ENCODE results near the gene TRIM3.

The TRIM3 gene

DNA sequence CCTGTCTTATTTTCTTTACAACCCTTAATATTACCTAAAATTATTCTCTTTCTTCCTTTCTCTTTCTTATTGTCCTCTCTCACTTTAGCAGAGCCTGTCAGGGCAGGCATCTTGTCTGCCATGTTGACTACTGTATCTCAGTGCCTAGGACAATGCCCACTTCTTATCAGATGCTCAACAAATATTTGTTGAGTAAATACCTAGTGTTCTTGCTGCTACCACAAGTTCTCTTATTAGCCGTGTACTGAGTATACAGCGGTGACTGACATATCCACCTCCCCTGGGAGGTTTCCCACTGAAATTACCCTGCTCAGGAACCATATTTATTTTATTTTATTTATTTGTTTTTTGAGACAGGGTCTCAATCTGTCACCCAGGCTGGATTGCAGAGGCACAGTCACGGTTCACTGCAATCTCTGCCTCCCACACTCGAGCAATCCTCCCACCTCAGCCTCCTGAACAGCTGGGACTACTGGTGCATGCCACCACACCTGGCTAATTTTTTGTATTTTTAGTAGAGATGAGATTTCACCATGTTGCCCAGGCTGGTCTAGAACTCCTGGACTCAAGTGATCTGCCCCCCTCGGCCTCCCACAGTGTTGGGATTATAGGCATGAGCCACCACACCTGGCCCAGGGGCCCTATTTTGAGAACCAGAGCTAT, 39.6 kb downstream of the TRIM3 start:
- DNase-seq: no peak

DNA sequence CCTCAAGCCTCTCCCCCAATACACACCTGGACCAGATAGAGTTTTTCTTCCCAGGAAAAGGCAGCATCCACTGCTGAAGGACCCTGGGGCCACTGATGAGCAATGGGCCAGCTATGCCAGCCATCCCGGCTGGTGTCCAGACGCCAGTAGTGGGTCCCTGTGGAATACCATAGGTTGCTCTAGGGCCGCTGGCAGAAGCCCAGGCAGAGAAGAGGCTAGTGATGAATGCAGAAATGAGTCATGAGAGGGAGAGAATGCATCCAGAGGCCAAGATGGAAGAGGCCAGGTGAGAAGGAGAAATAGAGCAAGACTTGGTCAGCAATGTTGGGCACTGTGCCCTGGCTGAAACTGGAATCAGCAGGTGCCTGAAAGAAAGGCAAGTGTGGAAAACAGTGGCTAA, 41.9 kb downstream of the TRIM3 start:
- no peak for DNase-seq

DNA sequence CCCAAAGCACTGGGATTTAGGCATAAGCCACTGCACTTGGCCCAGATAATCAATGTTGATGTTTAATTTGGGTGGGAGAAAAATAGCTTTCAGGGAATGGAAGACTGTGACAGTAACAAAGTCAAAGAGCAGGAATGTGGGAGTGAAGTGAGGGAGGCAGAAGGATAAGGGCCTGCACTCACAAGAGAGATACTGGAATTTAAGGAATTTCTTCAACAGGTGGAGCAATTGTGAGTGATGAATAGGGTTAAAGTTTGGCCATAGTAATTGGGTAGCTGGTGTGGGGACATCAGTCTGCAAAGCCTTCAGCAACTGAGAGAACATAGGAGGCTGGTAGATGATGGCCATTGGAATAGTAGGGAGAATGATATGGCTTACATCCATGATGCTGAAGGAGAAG, 46.2 kb downstream of the TRIM3 start:
- DNase-seq: no peak

DNA sequence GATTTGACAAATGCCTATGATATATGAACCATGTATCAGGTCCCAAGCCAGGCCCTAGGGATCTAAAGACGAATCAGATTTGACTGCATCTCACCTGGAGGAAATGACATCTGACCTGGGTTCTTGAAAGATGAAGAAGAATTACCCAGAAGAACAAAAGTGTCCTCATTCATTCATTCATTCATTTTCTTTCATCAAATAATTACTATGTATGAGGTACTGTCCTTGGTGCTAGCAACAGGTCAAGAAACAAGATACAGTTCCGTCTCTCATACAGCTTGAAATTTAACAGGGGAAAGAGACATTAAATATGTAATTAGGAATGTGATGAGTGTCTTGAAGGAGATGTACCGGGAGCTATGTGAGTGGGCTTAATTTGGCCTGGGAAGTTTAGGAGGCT, 53.1 kb downstream of the TRIM3 start:
- no peak for DNase-seq

DNA sequence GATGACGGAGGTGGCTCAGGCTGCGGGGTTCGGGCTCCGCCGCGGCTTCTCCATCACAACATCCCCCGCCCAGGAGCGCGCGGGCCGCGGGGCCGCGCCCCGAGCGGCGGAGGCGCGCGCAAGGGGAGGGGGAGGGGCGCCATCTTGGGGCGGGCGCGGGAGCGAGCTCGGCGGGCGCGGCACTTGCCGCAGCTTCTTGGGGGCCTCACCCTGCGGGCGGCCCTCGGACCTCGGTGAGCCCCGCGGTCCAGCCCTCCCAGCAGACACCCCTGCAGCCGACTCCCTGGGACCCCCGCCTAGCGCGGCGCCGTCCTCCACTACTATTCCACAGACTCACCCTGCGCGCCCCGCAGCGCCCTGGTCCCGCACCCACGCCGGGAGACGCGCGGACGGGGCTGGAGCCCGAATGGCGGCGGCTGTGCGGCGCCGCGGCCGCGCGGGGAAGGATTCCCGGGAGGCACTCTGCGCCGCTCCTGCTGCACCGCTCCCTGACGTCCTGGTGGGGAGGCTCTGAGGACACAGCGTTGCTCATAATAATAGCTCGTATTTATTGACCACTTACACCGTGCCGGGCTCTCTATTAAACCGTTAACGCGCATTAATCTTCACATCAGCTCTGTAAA, 54.6 kb downstream of the TRIM3 start, which contains the start of gene APBB1:
Gene APBB1, minus strand, starts transcription at position 86 of the 623 bp plus-strand sequence. CDS start 7,747 bp downstream, outside the sequence.
- peak; percentile 85 for DNase-seq

DNA sequence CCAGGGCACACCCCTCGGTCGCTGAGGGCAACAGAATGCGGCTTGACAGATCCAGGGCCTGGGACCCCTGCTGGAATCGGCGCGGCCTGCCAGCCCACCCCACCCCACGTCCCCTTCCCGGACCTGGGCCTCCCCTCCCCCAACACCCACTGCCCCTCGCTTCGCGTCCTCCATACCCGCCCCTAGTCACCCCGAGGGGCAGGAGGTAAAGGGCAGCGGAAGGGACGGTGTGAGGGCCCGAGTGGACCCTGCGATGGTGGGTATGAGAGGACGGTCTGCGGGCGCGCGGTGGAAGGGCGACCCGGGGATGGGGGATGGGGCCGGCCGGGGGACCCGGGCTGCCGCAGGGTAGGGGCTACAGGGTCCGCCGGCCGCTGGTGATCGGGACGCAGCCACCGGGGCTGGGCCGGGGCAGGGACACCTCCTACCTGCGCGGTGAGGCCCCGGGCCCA, 55.2 kb downstream of the TRIM3 start:
- DNase-seq: no peak

DNA sequence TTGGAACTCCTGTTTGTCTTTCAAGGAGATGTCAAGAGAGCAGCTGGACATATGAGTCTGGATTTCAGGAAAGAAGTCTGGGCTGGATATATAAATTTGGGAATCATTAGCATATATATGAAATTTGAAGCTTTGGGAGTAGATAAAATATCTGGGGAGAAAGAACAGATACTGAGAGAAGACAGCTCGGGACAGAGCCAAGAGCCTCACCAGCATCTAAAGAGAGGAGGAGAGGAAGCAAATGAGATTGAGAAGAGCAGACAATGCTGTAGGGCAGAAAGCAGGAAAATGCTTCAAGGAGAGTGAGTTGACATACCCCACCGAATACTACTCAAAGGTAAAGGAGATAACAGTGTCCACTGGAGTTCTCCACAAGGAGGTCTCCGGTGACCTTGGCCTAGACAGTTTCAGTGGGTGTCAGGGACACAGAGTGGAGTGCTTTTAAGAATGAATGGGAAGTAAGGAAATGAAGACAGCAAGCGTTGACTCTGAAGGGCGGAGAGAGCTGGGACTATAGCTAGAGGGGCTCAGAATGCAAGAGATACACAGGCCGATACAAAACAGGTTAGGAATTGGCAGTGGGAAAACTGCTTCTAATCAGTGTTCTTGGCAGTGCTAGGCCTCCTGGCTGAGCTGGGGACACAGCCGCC, 55.7 kb downstream of the TRIM3 start:
- DNase-seq: no peak

DNA sequence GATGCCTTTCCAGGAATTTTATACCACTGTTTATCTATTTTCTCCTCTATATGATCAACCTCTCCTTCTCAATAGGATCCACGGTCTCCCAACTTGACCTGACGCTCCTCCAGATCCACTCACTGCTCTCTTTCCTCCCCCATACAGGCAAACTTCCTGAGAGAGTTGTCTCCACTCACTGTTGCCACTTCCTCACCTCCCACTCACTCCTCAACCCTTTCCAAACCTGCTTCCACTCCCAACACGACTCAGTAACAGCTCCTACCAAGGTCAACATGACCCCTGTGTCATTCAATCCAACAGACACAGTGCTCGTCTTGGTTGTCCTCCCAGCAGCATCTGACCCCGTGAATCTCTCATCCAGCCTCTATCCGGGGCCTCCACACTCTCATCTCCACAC, 57.9 kb downstream of the TRIM3 start:
- DNase-seq: no peak

DNA sequence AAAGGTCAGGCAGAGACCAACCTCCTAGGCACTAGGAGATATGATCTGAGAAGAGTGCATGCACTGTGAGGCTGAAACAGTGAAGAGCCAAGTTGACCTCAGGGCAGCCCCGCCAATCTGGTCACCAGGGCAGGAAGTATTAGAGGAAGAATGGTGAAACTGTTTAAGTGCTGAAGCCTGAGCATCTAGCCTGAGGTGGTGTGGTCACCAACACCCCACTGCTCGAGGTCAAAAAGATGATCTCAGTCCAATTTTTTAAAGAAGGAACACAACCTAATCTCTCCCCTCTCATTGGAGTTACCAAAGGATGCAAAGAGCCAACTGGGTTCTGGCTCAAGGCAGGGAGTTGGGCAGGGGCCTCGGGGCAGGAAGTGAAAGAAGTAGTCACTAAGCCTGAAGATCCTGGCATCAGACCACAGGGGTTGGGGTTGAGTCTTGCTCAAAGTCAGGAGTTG, 58.8 kb downstream of the TRIM3 start:
- no peak for DNase-seq

DNA sequence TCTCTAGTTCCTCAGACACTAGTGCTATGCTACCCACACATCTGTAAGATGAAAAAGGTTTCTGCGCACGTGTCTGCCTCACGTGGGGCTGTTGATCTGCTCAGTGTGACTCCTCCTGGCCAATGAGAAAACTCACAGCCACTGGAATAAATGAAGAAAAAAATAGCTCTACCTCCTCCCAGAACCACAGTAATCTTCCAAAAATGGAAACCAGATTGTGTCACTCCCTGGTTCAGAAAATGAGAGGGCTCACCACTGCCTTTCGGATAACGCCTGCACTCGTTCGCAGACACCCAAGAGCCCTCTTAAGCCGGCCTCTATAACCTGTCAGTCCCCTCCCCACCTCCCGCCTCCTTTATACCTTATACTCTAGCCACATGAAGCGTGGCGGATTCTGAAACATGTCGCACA, 59.9 kb downstream of the TRIM3 start:
- no peak for DNase-seq

DNA sequence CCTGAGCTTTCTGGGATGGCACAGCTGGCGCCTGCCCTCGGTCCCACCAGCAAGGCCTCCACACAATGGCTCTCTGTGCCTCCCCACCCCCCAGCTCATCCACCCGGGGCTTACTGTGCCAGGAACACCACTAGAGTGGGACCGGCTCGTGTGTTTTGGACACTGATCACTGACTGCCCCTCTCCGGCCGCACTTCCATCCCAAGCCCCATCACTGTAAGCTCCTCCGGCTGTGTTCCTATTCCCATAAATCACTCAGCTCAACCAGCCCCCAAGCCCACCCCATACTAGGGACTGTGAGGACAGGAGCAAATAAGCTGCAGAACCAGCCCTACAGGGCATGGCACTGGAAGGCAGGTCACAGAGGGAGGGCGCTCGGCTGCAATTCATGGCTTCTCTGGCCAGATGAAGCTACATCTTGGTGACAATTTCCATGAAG, 62.1 kb downstream of the TRIM3 start:
- peak; percentile 84 for DNase-seq

DNA sequence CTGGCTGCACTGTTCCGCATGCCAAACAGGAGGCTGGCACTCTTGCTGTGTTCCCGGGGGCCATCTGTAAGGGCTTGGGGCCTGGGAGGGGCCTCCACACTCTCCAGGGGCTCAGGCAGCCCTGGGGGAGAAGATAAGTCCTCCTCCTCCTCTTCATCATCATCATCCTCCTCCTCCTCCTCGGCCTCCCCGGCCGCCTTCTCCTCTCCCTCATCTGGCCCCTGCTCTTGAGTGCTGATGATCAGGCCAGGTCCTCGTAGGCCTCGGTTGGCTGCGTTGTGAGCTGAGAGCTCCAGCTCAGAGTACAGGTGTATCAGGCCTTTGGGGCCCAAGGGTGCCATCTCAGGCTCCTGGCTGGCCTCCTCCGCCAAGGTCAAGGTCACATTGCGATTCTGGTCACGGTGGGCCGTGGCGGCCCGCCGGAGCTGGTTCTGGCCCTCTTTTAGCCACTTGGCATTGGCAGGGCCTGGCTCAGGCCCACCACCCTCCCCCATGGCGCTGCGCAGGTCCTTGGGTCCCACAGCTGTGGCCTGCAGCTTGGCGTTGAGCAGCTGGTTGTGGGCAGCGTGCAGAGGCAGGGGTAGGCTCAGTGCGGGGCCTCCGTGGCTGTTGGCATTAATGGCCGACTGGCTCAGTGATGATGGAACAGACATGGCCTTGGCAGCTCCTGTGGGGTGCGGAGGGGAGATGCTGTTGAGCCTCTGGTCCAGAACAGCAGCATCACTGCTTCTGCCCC, 62.9 kb downstream of the TRIM3 start:
- peak; percentile 66 for DNase-seq

DNA sequence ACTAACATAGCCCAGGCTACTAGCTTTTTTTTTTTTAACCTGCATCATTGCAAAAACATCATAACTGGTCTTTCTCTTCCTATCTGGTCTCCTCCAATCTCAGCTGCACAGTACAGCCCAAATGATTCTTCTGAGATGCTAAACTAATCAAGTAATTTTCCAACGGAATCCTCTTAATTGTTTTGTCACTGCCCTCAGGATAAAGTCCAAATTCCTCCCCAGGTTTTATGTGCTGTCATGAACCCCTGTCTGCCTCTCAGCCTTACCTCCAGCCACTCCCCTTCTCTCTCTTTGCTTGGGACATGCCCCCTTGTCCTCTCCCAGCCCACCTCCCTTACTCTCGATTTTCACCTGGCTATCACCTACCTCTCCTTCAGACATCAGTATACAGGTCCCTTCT, 67.4 kb downstream of the TRIM3 start:
- no peak for DNase-seq

DNA sequence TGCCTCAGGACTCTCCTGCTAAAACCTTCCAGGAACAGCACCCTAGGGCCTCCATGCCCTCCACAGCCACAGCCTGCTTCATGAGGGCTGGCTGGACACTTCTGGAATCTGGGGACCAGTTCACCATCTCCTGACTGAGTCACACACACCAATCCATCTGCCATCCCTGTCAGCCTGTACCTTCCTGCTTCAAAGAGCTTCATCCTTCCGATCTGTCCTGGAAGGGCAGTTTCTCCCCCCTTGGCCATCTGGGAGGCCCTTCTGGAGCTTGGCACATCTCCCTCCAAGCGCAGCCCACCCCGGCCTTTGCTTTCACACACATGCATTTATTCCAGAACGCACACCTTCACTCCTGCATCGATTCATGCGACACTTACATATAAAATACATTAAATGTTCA, 67.9 kb downstream of the TRIM3 start:
- DNase-seq: no peak

DNA sequence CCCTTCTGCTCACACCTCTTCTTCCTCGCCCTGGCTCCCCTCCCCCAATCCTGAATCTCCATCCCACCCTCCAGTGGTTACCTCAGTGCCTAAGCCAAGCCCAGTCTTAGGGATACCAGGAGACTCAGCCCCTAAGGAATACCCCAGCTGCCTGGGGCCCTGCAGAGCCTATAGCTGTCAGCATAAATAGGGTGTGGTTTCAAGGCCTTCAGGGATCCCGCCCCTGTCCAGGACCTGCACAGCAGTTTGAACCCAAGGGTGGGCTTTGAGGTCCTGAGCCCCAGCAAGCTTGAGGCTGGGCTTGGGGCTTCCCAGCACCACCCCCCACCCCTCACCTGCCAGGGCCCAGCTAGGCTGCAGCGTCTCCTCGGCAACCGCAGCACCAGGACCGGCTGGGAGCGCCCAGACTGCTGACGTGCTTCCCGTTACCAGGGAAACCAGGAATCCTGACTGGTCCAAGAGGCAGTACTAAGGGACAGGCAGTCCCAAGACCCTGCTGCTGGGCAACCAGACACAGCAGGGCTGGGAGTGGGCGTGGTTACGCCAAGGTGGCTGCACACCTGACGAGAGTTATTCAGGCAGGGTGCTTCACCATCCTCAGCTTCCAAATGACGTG, 68.6 kb downstream of the TRIM3 start:
- DNase-seq: peak; percentile 39

DNA sequence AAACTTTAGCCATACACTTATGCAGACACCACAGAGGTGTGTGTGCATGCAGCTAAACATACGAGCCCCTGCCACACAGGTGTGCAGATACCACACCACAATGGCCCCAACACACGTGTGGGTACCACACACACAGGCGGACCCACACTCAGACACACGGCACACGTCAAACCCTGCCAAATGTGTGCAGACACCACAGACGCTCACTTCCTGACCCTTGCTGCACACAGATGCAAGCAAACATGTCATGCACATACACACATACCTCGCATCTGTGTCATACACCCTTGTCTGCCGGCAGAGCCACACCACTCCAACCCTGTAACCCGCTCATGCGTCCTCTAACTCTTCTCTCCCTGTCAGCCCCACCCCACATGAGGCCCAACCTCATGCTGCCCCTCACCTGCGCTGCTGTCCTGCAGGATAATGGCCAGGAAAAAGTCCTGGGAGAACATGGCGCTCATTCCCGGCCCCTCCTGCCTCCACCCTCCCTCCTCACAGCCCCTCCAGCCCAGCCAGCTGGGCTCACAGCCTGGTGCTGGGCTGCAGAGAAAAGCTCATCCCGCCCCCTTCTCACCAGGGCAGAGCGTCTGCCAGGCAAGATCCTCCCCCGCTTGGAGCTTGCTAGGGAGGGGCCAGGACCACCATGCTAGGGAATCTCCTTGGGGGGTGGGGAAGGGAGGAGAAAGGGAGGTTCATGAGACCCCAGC, 69.2 kb downstream of the TRIM3 start:
- DNase-seq: peak; percentile 51

DNA sequence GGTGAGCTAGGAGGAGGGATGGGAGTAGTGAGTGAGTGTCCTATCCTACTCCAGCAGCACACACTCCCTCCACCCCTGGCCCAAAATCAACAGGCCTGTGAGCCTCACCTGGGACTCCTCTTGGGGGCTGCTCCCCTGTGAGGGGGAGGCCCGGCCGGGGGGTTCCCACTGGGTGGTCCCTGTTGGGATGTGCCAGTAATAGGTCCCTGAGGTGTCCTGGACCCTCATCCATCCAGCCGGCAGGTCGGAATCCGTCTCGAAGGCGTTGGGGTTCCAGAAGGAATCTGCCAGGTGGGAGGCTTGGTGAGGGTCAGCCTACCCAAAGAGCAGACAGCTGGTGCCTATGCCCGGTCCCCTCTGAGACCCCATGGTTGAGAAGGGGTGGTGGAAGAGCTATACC, 70.2 kb downstream of the TRIM3 start:
- no peak for DNase-seq

DNA sequence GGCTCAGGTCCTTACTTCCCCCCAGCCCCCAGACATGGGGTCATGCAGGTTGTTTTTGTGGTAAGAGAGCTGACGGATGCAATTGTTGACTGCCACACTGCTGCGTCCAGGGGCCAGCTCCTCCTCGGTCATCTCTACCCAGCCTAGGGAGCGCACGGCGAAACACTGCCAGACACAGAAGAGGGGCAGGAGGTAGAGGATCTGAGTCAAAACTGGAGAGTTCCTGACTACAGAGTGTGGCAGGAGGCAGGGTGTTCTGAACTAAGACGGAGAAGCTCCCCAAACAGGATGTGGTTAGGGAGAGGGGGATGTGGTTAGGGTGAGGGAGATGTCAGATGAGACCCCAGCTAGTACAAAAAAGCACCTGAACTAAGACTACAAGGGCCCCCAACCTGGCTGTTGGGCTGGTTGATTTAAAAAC, 71.2 kb downstream of the TRIM3 start:
- DNase-seq: no peak

DNA sequence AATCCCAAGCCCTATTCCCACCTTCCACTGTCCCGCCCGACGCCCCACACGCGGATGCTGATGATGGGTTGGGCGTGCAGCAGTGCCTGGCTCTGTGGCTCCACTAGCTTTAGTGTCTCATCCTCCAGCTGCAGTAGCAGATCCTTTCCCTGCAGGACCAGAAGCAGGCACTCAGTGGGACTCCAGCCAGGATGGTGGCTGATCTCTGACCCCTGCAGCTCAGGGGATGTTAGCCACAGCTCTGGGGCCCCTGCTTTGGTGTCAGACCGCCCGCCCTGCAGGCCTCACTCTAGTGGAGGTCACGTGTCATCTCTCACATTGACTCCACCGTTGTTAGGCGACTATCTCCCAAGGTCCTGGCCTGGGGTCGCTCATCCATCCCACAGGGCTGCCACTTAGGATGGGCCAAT, 71.7 kb downstream of the TRIM3 start:
- no peak for DNase-seq

DNA sequence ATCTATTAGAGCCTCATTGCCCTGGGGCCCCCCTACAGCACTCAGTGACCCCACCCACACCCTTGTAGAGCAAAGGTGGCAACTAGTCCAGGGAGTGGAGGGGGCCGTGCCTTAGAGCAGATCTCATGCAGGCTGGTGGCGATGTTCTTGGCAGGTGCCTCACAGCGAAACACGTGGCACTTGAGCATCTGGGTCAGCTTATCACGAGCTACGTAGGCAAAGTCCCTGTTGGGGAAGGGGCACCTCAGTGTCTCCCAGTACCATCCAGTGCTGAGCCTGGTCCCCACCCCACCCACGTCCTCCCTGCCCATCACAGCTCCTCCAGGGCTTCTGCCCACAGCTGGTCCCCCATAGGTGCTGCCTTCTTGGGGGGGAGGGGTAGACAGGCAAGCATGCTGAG, 72.3 kb downstream of the TRIM3 start:
- DNase-seq: no peak

DNA sequence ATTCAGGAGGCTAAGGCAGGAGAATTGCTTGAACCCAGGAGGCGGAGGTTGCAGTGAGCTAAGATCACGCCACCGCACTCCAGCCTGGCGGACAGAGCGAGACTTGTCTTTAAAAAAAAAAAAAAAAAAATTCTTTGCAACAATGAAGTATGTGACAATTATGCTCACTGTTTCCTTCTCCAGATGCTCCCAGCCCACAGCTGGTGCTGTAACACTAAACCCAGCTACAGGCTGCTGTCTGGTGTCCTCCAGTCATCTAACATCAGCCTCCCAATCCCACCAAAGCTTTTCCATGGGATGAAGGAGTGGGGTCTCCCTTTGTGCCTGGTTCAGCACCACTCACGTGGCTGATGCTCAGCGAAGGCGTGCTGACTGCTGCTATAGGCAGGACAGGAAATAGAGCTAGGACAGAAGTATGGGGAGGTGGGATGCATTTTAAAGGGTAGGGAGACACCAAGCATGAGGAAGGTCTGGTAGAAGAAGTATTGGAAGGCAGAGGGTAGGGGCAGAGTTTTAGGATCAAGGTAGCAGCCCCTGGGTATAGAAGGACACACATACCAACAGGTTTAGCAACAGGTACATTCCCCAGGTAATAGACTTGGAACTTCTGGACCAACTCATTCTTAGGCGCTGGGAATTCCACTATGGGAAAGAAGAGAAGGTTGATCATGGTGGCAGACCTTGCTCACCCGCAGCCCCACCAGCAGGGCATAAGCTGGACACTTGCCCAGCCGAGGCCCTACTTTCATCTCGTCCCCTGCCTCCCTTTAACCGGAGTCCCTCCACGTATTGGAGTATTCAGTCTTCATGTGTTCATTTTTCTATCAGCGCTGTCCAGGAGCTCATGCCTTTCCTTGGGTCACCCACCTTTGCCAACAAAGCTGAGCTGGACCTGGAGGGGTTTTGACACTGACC, 73.1 kb downstream of the TRIM3 start:
- no peak for DNase-seq

Data from midbrain (tissue), 1 donor.